ENCODE results near the gene TLX2. TPM values are rescaled to one million over a fixed set of nuclear protein-coding genes. Genes with fewer than 3 reads are reported as not detected.
A peak's percentile ranks its signal among the peaks of the same experiment; 100 is the strongest.
"Not testable (repeated sequence)": the region's sequence is repeated elsewhere in the genome, so short reads cannot be mapped to it uniquely, and the experiment has no call there.

TLX2 gene
- under 1 TPM; 0.37 to 0.60 TPM for total RNA-seq
- not detected for polyA plus RNA-seq

GRCh38 chr2:74514368-74515270 is at the start of gene TLX2:
TLX2 (plus strand) TSS chr2:74514450; CDS start chr2:74514807, 357 bp downstream.
- Mint-ChIP-seq H3K36me3 (no peaks in the 10 kb centered on the region), H3K27ac (peak within 1 kb of the TSS in 1 of 8 donors; percentile 29), H3K4me3 (peak within 1 kb of the TSS; percentile 48 to 85 (median 68)), H3K4me1 (peaks cover 15 to 32% (median 18%) of the 10 kb centered on the region in 3 donors), H3K9me3 (no peaks in the 10 kb centered on the region), H3K27me3 (peaks cover 60 to 74% of the 10 kb centered on the region in 2 donors)
- H3K9me3 ChIP-seq (ENCODE audit: low read length): no peaks in the 10 kb centered on the region
- peaks cover 66% of the 10 kb centered on the region for H3K27me3 ChIP-seq (ENCODE audit: insufficient read depth, low read length, poor library complexity, severe bottlenecking)
- peak in 1 of 5 donors; percentile 18 for DNase-seq
- POLR2A ChIA-PET: no interaction called here
- CTCF ChIA-PET: interaction anchor here (1.6 kb wide), 1 partner anchor 14 kb away, joined by 3 read pairs; no protein-coding TSS in a partner anchor
- no peaks in the 10 kb centered on the region for H3K36me3 ChIP-seq (ENCODE audit: insufficient read depth, low read length)
- H3K27ac ChIP-seq (ENCODE audit: low read depth, low read length): no peak within 1 kb of the TSS
- H3K4me1 ChIP-seq (ENCODE audit: insufficient read depth, low read length): peaks cover 33% of the 10 kb centered on the region
- H3K4me3 ChIP-seq (ENCODE audit: low read length): no peak within 1 kb of the TSS

- not testable (repeated sequence) for H3K4me3 ChIP-seq (ENCODE audit: low read length); H3K27me3 Mint-ChIP-seq; H3K9me3 ChIP-seq (ENCODE audit: low read length); H3K9me3 Mint-ChIP-seq; H3K27me3 ChIP-seq (ENCODE audit: insufficient read depth, low read length, poor library complexity, severe bottlenecking); H3K36me3 ChIP-seq (ENCODE audit: insufficient read depth, low read length); H3K27ac ChIP-seq (ENCODE audit: low read depth, low read length); DNase-seq
- H3K4me1 ChIP-seq (ENCODE audit: insufficient read depth, low read length): peaks cover 22% of the 10 kb centered on the region
- CTCF ChIA-PET: interaction anchor here (0.7 to 4.7 kb wide), 2 partner anchors 12 to 61 kb away, joined by 3 to 49 read pairs; partner anchors contain the start of genes CCDC142 and TTC31
- POLR2A ChIA-PET: interaction anchor here (1.2 to 3.4 kb wide), 3 partner anchors 12 to 16 kb away, joined by 4 to 56 read pairs (median 54); partner anchors contain the start of genes CCDC142, INO80B, TTC31 and WBP1
- peak overlapping the region; percentile 46 to 89 (median 58) for H3K4me3 Mint-ChIP-seq
- H3K36me3 Mint-ChIP-seq: peaks cover 0 to 27% (median 8%) of the 10 kb centered on the region in 3 donors
- H3K27ac Mint-ChIP-seq: peak overlapping the region; percentile 26 to 92 (median 85)
- H3K4me1 Mint-ChIP-seq: peaks cover 25 to 32% (median 30%) of the 10 kb centered on the region in 3 donors
Observed at GRCh38 chr2:74470742-74471141, 43.5 kb upstream of the TLX2 start.

- peaks cover 21 to 27% (median 25%) of the 10 kb centered on the region in 3 donors for H3K4me1 Mint-ChIP-seq
- DNase-seq: no peak
- H3K9me3 ChIP-seq (ENCODE audit: low read length): no peaks in the 10 kb centered on the region
- peaks cover 5% of the 10 kb centered on the region for H3K36me3 ChIP-seq (ENCODE audit: insufficient read depth, low read length)
- peak overlapping the region; percentile 83 for H3K27ac ChIP-seq (ENCODE audit: low read depth, low read length)
- H3K4me1 ChIP-seq (ENCODE audit: insufficient read depth, low read length): peaks cover 22% of the 10 kb centered on the region
- peak overlapping the region; percentile 93 to 98 (median 96) for H3K4me3 Mint-ChIP-seq
- H3K36me3 Mint-ChIP-seq: peaks cover 0 to 27% (median 8%) of the 10 kb centered on the region in 3 donors
- ChIA-PET CTCF (interaction anchor here (0.7 to 4.7 kb wide), 4 partner anchors 11 to 62 kb away, joined by 3 to 49 read pairs (median 7); partner anchors contain the start of genes CCDC142, TTC31 and WBP1), POLR2A (interaction anchor here (0.6 to 3.4 kb wide), 7 partner anchors 11 to 105 kb away, joined by 3 to 56 read pairs (median 4); partner anchors contain the start of genes C2orf81, CCDC142, INO80B and TTC31)
- peaks cover 0 to 5% of the 10 kb centered on the region in 2 donors for H3K27me3 Mint-ChIP-seq
- H3K27ac Mint-ChIP-seq: peak overlapping the region; percentile 97 to 100 (median 99)
- no peaks in the 10 kb centered on the region for H3K9me3 Mint-ChIP-seq
- H3K27me3 ChIP-seq (ENCODE audit: insufficient read depth, low read length, poor library complexity, severe bottlenecking): no peaks in the 10 kb centered on the region
- peak overlapping the region; percentile 95 for H3K4me3 ChIP-seq (ENCODE audit: low read length)
Observed at GRCh38 chr2:74471332-74472065, 42.8 kb upstream of the TLX2 start.

GRCh38 chr2:74472086-74472944 is 41.9 kb upstream of the TLX2 start, which contains the start of gene MRPL53:
MRPL53 (minus strand) TSS chr2:74472680; CDS start chr2:74472660, 20 bp downstream.
- no peaks in the 10 kb centered on the region for H3K9me3 ChIP-seq (ENCODE audit: low read length)

GRCh38 chr2:74472945-74473258 is 41.3 kb upstream of the TLX2 start:
- peak overlapping the region; percentile 97 to 100 (median 99) for H3K27ac Mint-ChIP-seq
- H3K9me3 ChIP-seq (ENCODE audit: low read length): no peaks in the 10 kb centered on the region
- peaks cover 5% of the 10 kb centered on the region for H3K36me3 ChIP-seq (ENCODE audit: insufficient read depth, low read length)
- DNase-seq: peak in 1 of 5 donors; percentile 21
- ChIA-PET CTCF (interaction anchor here (1.0 to 4.7 kb wide), 10 partner anchors 10 to 115 kb away, joined by 3 to 49 read pairs (median 4); partner anchors contain the start of genes CCDC142, INO80B, TTC31 and WBP1), POLR2A (interaction anchor here (0.6 to 3.4 kb wide), 8 partner anchors 10 to 81 kb away, joined by 3 to 56 read pairs (median 4); partner anchors contain the start of genes C2orf81, CCDC142, TTC31 and WBP1)
- H3K4me3 Mint-ChIP-seq: peak overlapping the region; percentile 93 to 98 (median 96)
- peaks cover 0 to 5% of the 10 kb centered on the region in 2 donors for H3K27me3 Mint-ChIP-seq
- peak overlapping the region; percentile 83 for H3K27ac ChIP-seq (ENCODE audit: low read depth, low read length)
- H3K4me1 ChIP-seq (ENCODE audit: insufficient read depth, low read length): peaks cover 22% of the 10 kb centered on the region
- no peaks in the 10 kb centered on the region for H3K9me3 Mint-ChIP-seq
- peak overlapping the region; percentile 95 for H3K4me3 ChIP-seq (ENCODE audit: low read length)
- H3K27me3 ChIP-seq (ENCODE audit: insufficient read depth, low read length, poor library complexity, severe bottlenecking): no peaks in the 10 kb centered on the region
- peaks cover 21 to 27% (median 25%) of the 10 kb centered on the region in 3 donors for H3K4me1 Mint-ChIP-seq
- H3K36me3 Mint-ChIP-seq: peaks cover 0 to 37% (median 8%) of the 10 kb centered on the region in 3 donors

More at GRCh38 chr2:74472086-74472944, 41.9 kb upstream of the TLX2 start, which contains the start of gene MRPL53:
- CTCF ChIA-PET: interaction anchor here (1.0 to 4.7 kb wide), 10 partner anchors 9 to 115 kb away, joined by 3 to 49 read pairs (median 4); partner anchors contain the start of genes CCDC142, INO80B, TTC31 and WBP1
- Mint-ChIP-seq H3K27me3 (peaks cover 0 to 5% of the 10 kb centered on the region in 2 donors), H3K4me1 (peaks cover 21 to 27% (median 25%) of the 10 kb centered on the region in 3 donors), H3K36me3 (peaks cover 0 to 33% (median 8%) of the 10 kb centered on the region in 3 donors), H3K4me3 (peak within 1 kb of the TSS; percentile 93 to 98 (median 96)), H3K9me3 (no peaks in the 10 kb centered on the region), H3K27ac (peak within 1 kb of the TSS; percentile 97 to 100 (median 99))
- H3K4me3 ChIP-seq (ENCODE audit: low read length): peak within 1 kb of the TSS; percentile 95
- peak; percentile 94 to 97 (median 95) for DNase-seq
- H3K4me1 ChIP-seq (ENCODE audit: insufficient read depth, low read length): peaks cover 22% of the 10 kb centered on the region
- H3K27me3 ChIP-seq (ENCODE audit: insufficient read depth, low read length, poor library complexity, severe bottlenecking): no peaks in the 10 kb centered on the region
- peaks cover 5% of the 10 kb centered on the region for H3K36me3 ChIP-seq (ENCODE audit: insufficient read depth, low read length)
- POLR2A ChIA-PET: interaction anchor here (0.6 to 3.4 kb wide), 11 partner anchors 10 to 256 kb away, joined by 3 to 56 read pairs (median 3); partner anchors contain the start of genes C2orf81, CCDC142, INO80B and TTC31
- peak within 1 kb of the TSS; percentile 83 for H3K27ac ChIP-seq (ENCODE audit: low read depth, low read length)

- Histone ChIP-seq H3K9me3 (ENCODE audit: low read length) (no peaks in the 10 kb centered on the region), H3K4me1 (ENCODE audit: insufficient read depth, low read length) (peaks cover 22% of the 10 kb centered on the region), H3K27me3 (ENCODE audit: insufficient read depth, low read length, poor library complexity, severe bottlenecking) (no peaks in the 10 kb centered on the region), H3K27ac (ENCODE audit: low read depth, low read length) (no peak overlapping the region), H3K4me3 (ENCODE audit: low read length) (no peak overlapping the region), H3K36me3 (ENCODE audit: insufficient read depth, low read length) (peaks cover 5% of the 10 kb centered on the region)
- CTCF ChIA-PET: interaction anchor here (1.2 to 4.7 kb wide), 3 partner anchors 8 to 16 kb away, joined by 3 to 49 read pairs (median 4); partner anchors contain the start of genes CCDC142, TTC31 and WBP1
- Mint-ChIP-seq H3K27me3 (peaks cover 0 to 5% of the 10 kb centered on the region in 2 donors), H3K4me3 (peak overlapping the region in 2 of 7 donors; percentile 42 to 64), H3K27ac (no peak overlapping the region), H3K36me3 (peaks cover 0 to 40% (median 12%) of the 10 kb centered on the region in 3 donors), H3K9me3 (no peaks in the 10 kb centered on the region), H3K4me1 (peaks cover 24 to 32% (median 29%) of the 10 kb centered on the region in 3 donors)
- POLR2A ChIA-PET: interaction anchor here (0.7 to 3.4 kb wide), 3 partner anchors 8 to 16 kb away, joined by 4 to 56 read pairs (median 9); partner anchors contain the start of genes CCDC142, MOGS, TTC31 and WBP1
- no peak for DNase-seq
Observed at GRCh38 chr2:74474481-74474880, 39.8 kb upstream of the TLX2 start.
